IMR-90 (cell line): ENCODE measurements around the gene NT5DC1. TPM values are rescaled to one million over a fixed set of nuclear protein-coding genes. Genes with fewer than 3 reads are reported as not detected.

ENCODE experiments used
- ATAC-seq: fragments of 200-7000 bp; cut with Tn5 transposase; 2 replicates; pipeline ENCODE4 v1.9.1; 2020; ENCODE audit warnings: low read depth, mild to moderate bottlenecking, moderate library complexity
- BruUV-seq: library from RNA; stranded (reverse); fragments of 400-500 nt; replicated peaks from 2 replicates; lab custom pipeline; 2021; lab: Mats Ljungman, UMichigan
- CTCF ChIA-PET: fragments of 300-600 bp; formaldehyde crosslinking; extraction: SDS; loops from one replicate; lab custom pipeline; 2021; ENCODE audit warnings: antibody characterized with exemption; lab: Yijun Ruan, JAX
- POLR2A ChIA-PET: fragments of 300-600 bp; sonication (Branson Sonifier 250); formaldehyde crosslinking; loops from one replicate; lab custom pipeline; 2022; ENCODE audit warnings: antibody characterized with exemption; ENCODE audit not compliant: unreplicated experiment; lab: Charles Lee
- DNase-seq: peaks from one replicate; pipeline ENCODE4 v3.0.0; 2013
- H2AFZ ChIP-seq: replicated peaks from 2 replicates; pipeline ENCODE3; 2013; ENCODE audit warnings: low read length, mild to moderate bottlenecking; ENCODE audit not compliant: poor library complexity
- H2AK5ac ChIP-seq: 2 replicates; pipeline ENCODE4 v1.6.1; 2013; ENCODE audit warnings: low read depth, low read length, inconsistent platforms
- H2AK9ac ChIP-seq: replicated peaks from 2 replicates; pipeline ENCODE3; 2013; ENCODE audit warnings: mild to moderate bottlenecking, low read depth, low read length, moderate library complexity; ENCODE audit not compliant: poor library complexity
- H2BK120ac ChIP-seq: 2 replicates; pipeline ENCODE4 v1.6.1; 2013; ENCODE audit warnings: low read depth, low read length, inconsistent platforms
- H2BK15ac ChIP-seq: 3 replicates; pipeline ENCODE4 v1.6.1; 2013; ENCODE audit warnings: low read depth, low read length, inconsistent platforms
- H2BK20ac ChIP-seq: 2 replicates; pipeline ENCODE4 v1.6.1; 2013; ENCODE audit warnings: low read depth, mild to moderate bottlenecking, inconsistent platforms, low read length, moderate library complexity
- H2BK5ac ChIP-seq: 2 replicates; pipeline ENCODE4 v1.6.1; 2013; ENCODE audit warnings: mild to moderate bottlenecking, low read depth, low read length, inconsistent platforms; ENCODE audit not compliant: poor library complexity, severe bottlenecking
- H3K14ac ChIP-seq: replicated peaks from 2 replicates; pipeline ENCODE4 v1.6.1; 2013; ENCODE audit warnings: low read depth, low read length, inconsistent platforms
- H3K18ac ChIP-seq: 2 replicates; pipeline ENCODE4 v1.6.1; 2013; ENCODE audit warnings: low read depth, low read length, control low read depth
- H3K23ac ChIP-seq: 2 replicates; pipeline ENCODE4 v1.6.1; 2013; ENCODE audit warnings: low read depth, low read length, inconsistent platforms
- H3K27ac ChIP-seq: 2 replicates; pipeline ENCODE4 v1.5.1; 2013; ENCODE audit warnings: mild to moderate bottlenecking, control low read depth, low read length; ENCODE audit not compliant: insufficient read depth
- H3K27me3 ChIP-seq: 2 replicates; pipeline ENCODE4 v1.6.1; 2013; ENCODE audit warnings: low read length; ENCODE audit not compliant: control insufficient read depth, insufficient read depth
- H3K36me3 ChIP-seq: 2 replicates; pipeline ENCODE4 v1.6.1; 2013; ENCODE audit warnings: low read length, mixed read lengths; ENCODE audit not compliant: control insufficient read depth, insufficient read depth
- H3K4ac ChIP-seq: 2 replicates; pipeline ENCODE4 v1.6.1; 2013; ENCODE audit warnings: low read depth, low read length, inconsistent platforms
- H3K4me1 ChIP-seq: 2 replicates; pipeline ENCODE4 v1.6.1; 2013; ENCODE audit warnings: low read length, mixed read lengths; ENCODE audit not compliant: control insufficient read depth, insufficient read depth
- H3K4me2 ChIP-seq: 2 replicates; pipeline ENCODE4 v1.6.1; 2013; ENCODE audit warnings: low read depth, mild to moderate bottlenecking, control low read depth, low read length, moderate library complexity
- H3K4me3 ChIP-seq: 2 replicates; pipeline ENCODE4 v1.5.1; 2013; ENCODE audit warnings: low read depth, mild to moderate bottlenecking, control low read depth, low read length, moderate library complexity; ENCODE audit not compliant: insufficient read depth
- H3K56ac ChIP-seq: 2 replicates; pipeline ENCODE4 v1.6.1; 2013; ENCODE audit warnings: low read length, inconsistent platforms; ENCODE audit not compliant: insufficient read depth; ENCODE audit errors: extremely low read depth
- H3K79me1 ChIP-seq, 2 experiments: 2 replicates each; pipeline ENCODE4 v1.6.1; 2013; ENCODE audit warnings: low read length in 2 of 2, inconsistent platforms in 1 of 2, low read depth in 1 of 2
- H3K9ac ChIP-seq: 2 replicates; pipeline ENCODE4 v1.6.1; 2013; ENCODE audit warnings: low read depth, low read length, control low read depth
- H3K9me1 ChIP-seq: 2 replicates; pipeline ENCODE4 v1.6.1; 2013; ENCODE audit warnings: low read length, inconsistent platforms; ENCODE audit not compliant: insufficient read depth
- H3K9me3 ChIP-seq: 2 replicates; pipeline ENCODE4 v1.6.1; 2013; ENCODE audit warnings: low read length; ENCODE audit not compliant: control insufficient read depth, insufficient read depth
- H4K20me1 ChIP-seq: 2 replicates; pipeline ENCODE4 v1.6.1; 2013; ENCODE audit warnings: low read length, inconsistent platforms; ENCODE audit not compliant: insufficient read depth
- H4K5ac ChIP-seq: 2 replicates; pipeline ENCODE4 v1.6.1; 2013; ENCODE audit warnings: mild to moderate bottlenecking, low read depth, low read length, control low read depth
- H4K8ac ChIP-seq, 2 experiments: 2 replicates each; pipeline ENCODE4 v1.6.1; 2013; ENCODE audit warnings: low read depth in 2 of 2, low read length in 2 of 2, control low read depth in 1 of 2, inconsistent platforms in 1 of 2
- H4K91ac ChIP-seq: 2 replicates; pipeline ENCODE4 v1.6.1; 2013; ENCODE audit warnings: low read depth, low read length, inconsistent platforms; ENCODE audit not compliant: insufficient read depth
- BHLHE40 ChIP-seq: fragments of 150-350 bp; IDR thresholded peaks from 2 replicates; pipeline ENCODE4 v1.6.1; 2016; ENCODE audit warnings: mild to moderate bottlenecking, low read depth, low read length
- RCOR1 ChIP-seq: IDR thresholded peaks from 2 replicates; pipeline ENCODE4 v1.6.1; 2012; ENCODE audit warnings: mild to moderate bottlenecking, low read length, improper control_type of control experiment; ENCODE audit not compliant: insufficient replicate concordance
- RFX5 ChIP-seq: IDR thresholded peaks from 2 replicates; pipeline ENCODE4 v1.8.0; 2012; ENCODE audit warnings: low read depth, mild to moderate bottlenecking, low read length, moderate library complexity
- SMC3 ChIP-seq: fragments of 150-350 bp; IDR thresholded peaks from 2 replicates; pipeline ENCODE4 v1.6.1; 2016; ENCODE audit warnings: low read depth, mild to moderate bottlenecking, antibody characterized with exemption, low read length, moderate library complexity
- WGBS, 2 experiments: methylation state at CpG; one replicate each; pipeline versions ENCODE4 v1.1.5 to v1.1.7; 2013; ENCODE audit warnings: missing lambda C conversion rate in 2 of 2; ENCODE audit not compliant: insufficient read length in 1 of 2; ENCODE audit errors: extremely low coverage in 2 of 2; 5-methylcytosine and 5-hydroxymethylcytosine counted together
- dilution Hi-C: fragments of 300-500 bp; cut with HindIII; formaldehyde crosslinking; loops from one replicate; pipeline ENCODE4 v1.14.3; 2018; ENCODE audit warnings: low sequenced_read_pairs; ENCODE audit not compliant: unreplicated experiment
- in situ Hi-C: fragments of 300-500 bp; cut with MboI; formaldehyde crosslinking; loops from 3 replicates; pipeline ENCODE4 v1.14.3; 2019; ENCODE audit warnings: low sequenced_read_pairs, inconsistent platforms, mixed read lengths
- intact Hi-C: fragments of 100-400 bp; cut with micrococcal nuclease; formaldehyde crosslinking; loops from 2 replicates; pipeline ENCODE4 v1.10.0; 2022
- polyA plus RNA-seq, 3 experiments: library from polyadenylated mRNA; depleted of rRNA; stranded (reverse); fragments of >200 nt; gene quantifications; 2 replicates each; pipeline ENCODE4 v1.2.3, GENCODE V29; 2012; ENCODE audit warnings: low replicate concordance in 1 of 3
- total RNA-seq: library from RNA; depleted of rRNA; stranded (reverse); fragments of >200 nt; gene quantifications from 2 replicates; pipeline ENCODE4 v1.2.3, GENCODE V29; 2012

NT5DC1 gene
- total and polyA plus RNA-seq, 2 of the 4 experiments (the other 2 are of a cell fraction), result 11.7 to 16.8 TPM

DNA sequence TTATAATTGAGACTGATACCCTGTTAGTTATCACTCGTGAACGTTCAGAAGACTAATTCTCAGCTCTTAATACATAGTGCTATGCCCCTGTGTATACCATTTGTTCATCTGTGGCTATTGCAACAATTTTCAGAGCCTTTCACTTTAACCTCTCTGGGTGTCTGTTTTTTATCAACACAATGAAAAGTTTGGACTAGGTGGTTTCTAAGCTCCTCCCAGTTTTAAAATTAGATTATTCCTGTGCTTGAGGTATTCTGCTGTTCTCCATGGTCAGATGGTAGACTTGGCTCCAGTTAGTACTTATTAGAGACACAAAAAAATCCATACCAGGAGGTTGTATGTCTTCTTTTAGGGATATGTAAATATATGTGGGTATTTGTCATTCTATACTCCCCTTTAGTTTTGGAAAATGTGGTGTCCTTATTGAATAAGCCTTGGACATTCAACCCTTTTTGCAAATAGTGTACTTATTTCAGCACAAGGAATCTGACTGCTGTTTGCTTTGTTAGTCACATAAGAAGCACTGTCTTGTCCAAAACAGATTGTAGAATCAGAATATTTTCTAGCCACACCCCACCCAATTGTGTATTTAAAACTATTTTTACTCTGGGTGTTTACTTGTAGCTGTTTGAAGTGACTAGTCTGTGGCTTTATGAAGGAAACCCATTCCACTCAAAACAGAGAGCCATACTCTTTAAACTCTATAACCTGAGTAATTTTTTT is 27.3 kb downstream of the NT5DC1 start:
- in situ Hi-C loops, result no loop called here
- no peak overlapping the region for H3K56ac ChIP-seq
- H3K4ac ChIP-seq, result no peak overlapping the region
- no TSS peak for BruUV-seq
- H3K9ac ChIP-seq, result no peak overlapping the region
- H2AK5ac ChIP-seq, result no peak overlapping the region
- no peaks in the 10 kb centered on the region for H3K79me1 ChIP-seq
- no peaks in the 10 kb centered on the region for H3K27me3 ChIP-seq
- dilution Hi-C loops, result no loop called here
- TF ChIP-seq RFX5 (no peak), RCOR1 (no peak), SMC3 (no peak), BHLHE40 (no peak)
- no peak overlapping the region for H3K27ac ChIP-seq
- H3K36me3 ChIP-seq, result peaks cover 3% of the 10 kb centered on the region; the same call in 1 of the 2 replicates
- H4K5ac ChIP-seq, result no peak overlapping the region
- H3K18ac ChIP-seq, result no peak overlapping the region
- H3K4me2 ChIP-seq, result no peak overlapping the region
- ChIA-PET POLR2A (no interaction called here), CTCF (no interaction called here)
- no peaks in the 10 kb centered on the region for H3K9me3 ChIP-seq
- H3K23ac ChIP-seq, result no peak overlapping the region
- no peaks in the 10 kb centered on the region for H4K20me1 ChIP-seq
- H3K9me1 ChIP-seq, result no peaks in the 10 kb centered on the region
- no peak overlapping the region for H2BK20ac ChIP-seq
- H3K4me3 ChIP-seq, result no peak overlapping the region
- no peak overlapping the region for H2AK9ac ChIP-seq
- H2BK120ac ChIP-seq, result no peak overlapping the region
- peak; percentile 39 for DNase-seq
- no peak overlapping the region for H4K8ac ChIP-seq
- 100% methylated on average over 2 of the region's 2 CpGs; no CpG with 5 or more reads in 1 of the 2 experiments for WGBS, 2 experiments
- H3K14ac ChIP-seq, result no peak overlapping the region
- H4K91ac ChIP-seq, result no peak overlapping the region
- intact Hi-C loops, result no loop called here
- 0 out of 2 replicates have a peak, but pooled peaks cover 2% of the 10 kb centered on the region for H3K4me1 ChIP-seq
- no peak overlapping the region for H2BK15ac ChIP-seq
- no peak overlapping the region for H2BK5ac ChIP-seq
- no peak overlapping the region for H2AFZ ChIP-seq
- ATAC-seq, result peak; percentile 76
